NCI-H2107 (cell line): Measurements from ENCODE around the gene RHOBTB3.
"Not testable (repeated sequence)": the region's sequence is repeated elsewhere in the genome, so short reads cannot be mapped to it uniquely, and the experiment has no call there.

ENCODE experiments used
- DNase-seq: peaks from one replicate; lab custom pipeline; 2025; lab: John Stamatoyannopoulos, UW

The RHOBTB3 gene

DNA sequence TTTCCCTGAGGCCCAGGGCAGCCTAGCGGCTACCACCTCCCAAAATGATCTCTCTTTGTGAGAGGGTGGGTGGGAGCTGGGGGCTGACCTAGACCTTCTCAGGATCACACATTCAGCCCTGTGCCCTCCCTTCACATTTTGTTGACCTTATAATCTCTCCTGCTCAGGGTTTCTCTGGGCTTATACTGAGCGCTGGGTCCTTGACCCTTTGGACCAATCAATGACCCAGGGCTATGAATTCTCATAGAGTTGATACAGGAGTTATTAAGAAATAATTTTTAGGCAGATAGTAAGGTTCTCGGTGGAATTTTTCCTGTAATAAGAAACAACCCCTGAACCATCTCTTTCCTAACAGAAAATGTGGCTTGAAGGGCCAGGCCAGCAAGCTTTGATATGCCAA lies 69.4 kb downstream of the RHOBTB3 start:
- DNase-seq: no peak

DNA sequence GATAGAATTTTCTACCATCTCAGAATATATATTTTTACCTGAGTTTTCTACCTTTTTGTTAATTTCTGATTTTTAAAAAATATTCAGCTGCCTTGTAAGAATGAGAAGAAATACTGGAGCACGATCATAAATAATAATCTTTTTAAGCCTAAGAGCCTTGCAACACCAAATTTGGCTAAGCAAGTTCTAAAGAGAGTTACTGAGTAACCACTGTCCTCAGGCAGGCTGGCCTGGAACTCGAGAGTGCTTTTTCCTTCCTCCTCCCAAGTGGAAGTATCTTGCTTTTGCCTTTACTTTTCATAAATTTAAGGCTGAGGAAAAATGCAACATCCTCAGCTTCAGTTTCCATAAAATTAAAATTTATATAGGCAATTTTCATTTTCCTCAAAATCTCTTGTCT lies 70.4 kb downstream of the RHOBTB3 start:
- no peak for DNase-seq

DNA sequence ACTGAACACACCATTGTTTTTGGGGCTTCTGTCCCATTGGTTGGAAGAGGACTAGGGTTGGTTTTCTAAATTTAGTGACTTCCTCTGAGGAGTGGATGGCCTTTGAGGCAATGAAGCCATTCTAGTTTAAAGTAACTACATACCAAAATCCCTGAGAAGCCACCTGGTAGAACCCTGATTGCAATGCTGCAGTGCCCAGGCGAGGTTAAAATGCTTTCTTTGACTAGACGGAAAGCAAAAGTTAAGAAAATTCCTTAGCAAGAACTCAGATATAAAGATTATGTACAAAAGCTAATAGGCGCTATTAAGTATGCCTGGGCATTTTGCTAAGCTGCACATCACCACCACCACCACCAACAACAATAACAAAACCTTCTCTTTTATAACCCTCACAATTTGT lies 70.8 kb downstream of the RHOBTB3 start:
- DNase-seq: no peak

DNA sequence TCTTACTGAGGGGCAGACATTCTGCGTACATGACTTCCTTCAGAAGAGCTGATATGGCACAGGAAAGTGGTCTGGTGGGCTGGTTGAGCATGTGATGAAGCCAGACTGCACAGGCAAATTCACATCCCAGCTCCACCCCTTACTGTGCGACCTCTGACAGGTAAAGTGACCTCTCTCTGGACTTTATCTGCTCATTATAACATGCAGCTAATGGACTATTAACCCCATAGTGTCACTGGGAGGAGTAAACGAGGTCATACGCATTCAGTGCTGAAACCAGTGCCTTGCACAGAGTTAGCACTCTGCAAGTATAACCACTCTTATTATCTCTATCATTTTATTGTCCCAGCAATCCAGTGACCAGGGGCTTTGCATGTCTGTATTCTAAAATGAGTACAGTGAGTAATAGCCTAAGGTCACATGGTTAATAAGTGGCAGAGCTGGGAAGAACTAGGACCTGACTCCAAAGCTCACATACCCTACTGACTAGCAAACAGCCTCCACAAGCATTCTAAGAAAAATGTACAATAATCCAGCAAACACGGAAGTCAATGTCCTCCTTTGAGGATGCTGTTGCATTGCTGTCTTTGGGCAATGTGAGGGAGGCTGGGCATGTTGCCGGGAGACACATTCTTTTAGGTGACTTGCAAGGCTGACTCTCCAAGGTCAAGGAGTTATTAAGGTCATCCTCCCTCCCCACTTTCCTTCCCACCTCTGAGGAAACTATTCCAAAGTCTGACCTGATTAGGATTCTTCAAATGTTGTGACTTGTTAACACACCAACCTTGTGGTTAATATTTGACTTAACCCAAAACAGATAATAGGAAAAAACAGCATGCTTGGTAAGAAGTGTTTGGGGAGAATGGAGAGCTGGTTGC lies 72.4 kb downstream of the RHOBTB3 start:
- DNase-seq: no peak

DNA sequence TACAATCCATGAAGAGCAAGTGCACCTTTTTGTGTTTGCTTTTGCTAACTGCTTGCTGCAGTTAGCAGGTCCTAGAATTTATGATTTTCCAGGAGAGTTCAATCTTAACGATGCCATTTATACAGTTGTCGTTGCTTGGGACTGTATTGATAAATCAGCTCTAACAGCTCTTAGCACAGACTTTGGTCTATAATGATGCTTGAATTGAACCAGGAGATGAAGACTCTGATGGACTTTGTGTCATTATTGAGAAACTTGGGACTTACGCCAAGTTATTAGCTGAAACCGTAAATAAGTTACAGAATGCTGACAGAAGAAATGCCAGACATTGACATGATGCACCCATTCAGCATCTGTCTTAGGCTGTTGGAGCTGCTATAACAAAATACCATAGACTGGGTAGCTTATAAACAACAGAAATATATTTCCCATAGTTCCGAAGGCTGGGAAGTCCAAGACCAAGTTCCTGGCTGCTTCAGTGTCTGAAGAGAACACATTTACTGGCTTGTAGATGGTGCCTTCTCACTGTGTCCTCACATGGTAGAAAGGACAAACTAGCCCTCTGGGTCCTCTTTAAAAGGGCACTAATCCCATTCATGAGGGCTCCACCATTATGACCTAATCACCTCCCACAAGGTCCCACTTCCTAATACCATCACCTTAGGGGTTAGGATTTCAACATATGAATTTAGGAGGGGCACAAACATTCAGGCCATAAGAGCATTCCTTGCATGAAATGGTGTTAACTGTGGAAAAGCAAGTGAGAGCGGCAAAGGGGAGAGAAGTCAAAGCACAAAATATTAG lies 73.8 kb downstream of the RHOBTB3 start:
- no peak for DNase-seq

DNA sequence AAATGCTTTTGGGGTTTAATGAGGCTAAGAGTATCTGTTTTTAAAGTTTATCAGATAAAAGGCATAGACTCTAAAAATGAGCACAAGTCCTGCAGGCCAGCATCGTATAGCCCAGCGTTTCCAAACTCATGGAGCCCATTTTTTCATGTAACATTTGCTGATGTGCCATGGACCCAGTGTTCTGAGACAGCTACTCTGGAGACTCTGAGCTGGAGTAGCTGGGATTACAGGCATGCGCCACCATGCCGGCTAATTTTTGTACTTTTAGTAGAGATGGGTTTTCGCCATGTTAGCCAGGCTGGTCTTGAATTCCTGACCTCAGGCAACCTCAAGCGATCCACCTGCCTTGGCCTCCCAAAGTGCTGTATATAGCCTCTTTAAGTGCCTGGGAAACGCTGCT lies 75.6 kb downstream of the RHOBTB3 start:
- DNase-seq: no peak

DNA sequence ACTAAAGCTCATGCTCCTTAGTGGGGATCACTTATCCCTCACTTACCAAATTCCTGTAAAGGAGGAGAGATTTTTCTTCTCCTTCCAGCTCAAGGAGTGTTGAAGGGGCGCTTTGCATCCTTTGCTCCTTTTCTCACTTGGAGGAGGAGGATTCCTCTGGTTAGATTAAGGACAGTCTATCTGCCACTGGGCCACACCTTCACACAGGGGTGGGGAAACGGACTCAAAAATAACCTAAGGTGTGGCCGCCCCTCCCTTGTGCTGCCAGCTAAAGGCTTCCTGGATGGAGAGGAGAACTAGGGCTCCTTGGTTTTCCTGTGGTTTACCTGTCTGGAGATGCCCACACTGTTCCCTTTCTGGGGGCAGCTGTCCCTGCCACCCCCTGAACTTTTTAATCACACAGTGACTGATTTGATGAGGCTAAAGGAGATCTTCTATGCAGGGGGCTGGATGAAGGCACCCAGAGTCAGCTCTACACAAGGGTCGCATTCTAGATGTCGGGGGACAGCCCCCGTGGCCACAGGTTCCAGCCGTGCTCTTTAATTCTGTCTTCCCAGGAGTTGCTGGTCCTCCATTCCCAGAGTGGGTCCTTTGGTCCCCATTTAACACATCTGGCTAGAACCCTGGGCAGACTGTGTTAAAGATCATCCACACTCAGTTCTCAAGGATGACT lies 77.0 kb downstream of the RHOBTB3 start:
- no peak for DNase-seq

DNA sequence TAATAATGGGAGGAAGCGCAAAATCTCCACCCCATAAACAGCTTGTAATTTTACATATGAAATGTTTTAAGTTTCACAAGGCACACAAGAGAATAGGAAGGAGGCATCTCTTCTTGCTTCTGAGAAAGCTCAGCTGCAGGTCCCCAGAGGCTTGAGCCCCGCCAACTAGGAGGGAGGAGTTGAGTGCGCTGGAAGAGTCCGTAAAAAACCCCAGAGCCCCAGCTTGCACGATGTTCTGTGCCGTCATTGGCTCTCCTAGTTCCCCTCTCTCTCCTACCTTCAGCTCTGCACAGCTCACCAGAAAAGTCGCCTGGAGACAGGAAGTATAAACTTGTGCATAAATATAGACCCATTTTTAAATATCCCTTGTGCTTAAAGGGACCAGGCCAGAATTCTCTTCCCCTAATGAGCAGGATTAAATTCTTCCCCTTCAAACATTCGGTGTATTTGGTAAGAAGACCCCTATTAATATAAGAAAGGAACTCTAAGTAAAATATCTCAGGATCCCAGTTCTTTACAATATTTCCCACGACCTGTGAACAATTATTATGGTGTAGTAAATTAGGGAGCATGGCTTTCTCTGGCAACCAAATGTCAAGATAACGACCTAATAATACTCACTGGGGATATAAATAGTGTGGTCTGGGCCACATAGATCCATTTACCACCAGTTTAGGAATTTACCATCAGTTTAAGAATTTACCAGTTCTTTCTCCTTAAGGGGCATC lies 77.7 kb downstream of the RHOBTB3 start:
- no peak for DNase-seq

DNA sequence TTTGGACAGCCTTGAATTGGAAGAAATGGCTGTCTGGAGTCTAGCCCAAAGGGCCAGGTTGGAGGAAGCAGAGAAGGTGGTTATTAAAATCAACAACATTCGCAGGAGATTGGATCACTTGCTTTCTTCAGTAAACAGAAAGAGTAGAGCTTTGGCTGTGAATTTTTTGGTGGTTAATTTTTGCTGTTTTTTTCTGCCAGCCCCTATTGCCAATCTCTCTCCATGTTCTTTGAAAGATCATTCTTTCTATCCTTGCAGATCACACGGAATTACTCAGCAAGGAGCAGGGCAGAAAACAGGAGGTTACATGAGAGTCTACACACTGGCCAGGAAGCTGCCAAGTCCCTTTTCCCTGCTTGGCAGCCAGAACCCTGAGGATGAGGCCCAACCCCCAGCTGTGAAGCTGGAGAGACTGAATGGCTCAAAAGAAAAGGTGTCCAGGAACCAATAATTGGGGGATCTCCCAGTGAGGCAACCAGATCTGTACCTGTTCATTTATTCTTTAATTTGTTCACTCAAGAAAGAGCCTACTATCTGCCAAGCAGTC lies 78.4 kb downstream of the RHOBTB3 start:
- no peak for DNase-seq

DNA sequence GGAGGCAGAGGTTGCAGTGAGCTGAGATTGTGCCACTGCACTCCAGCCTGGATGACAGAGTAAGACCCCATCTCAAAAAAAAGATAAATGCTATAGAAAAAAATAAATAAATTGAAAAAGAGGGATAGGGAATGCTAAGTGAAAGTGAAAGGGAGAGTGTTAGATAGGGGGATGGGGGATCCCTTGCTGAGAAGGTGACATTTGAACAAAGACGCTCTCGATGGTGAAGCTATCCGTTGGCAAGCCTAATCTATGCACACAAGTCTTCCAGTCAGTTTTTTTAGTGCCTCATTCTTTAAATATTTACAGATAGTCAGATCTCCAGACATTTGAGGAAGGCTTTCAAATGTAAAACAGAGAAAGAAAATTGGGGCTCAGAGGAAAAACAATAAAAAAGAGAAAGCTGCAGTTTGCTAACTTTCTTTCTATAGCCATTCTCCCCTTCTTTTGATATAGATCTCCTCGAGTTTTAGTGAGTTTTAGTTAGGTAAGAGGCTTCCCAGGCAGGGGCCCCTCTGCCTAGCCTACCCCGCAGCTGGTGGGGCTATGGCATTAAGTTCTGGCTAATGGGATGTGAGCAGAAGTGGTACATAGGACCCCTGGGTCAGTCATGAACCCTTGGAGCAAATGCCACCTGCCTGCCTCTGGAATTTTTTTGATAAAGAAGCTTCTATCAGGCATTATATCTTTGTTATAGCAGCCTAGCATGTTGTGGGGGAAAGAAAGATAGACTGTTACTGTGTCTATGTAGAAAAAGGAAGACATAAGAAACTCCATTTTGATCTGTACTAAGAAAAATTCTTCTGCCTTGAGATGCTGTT lies 79.4 kb downstream of the RHOBTB3 start:
- no peak for DNase-seq

DNA sequence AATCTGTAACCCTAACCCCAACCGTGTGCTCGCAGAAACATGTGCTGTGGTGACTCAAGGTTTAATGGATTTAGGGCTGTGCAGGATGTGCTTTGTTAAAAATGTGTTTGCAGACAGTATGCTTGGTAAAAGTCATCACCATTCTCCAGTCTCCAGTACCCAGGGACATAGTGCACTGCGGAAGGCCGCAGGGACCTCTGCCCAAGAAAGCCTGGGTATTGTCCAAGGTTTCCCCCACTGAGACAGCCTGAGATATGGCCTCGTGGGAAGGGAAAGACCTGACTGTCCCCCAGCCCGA lies 79.9 kb downstream of the RHOBTB3 start:
- not testable (repeated sequence) for DNase-seq

DNA sequence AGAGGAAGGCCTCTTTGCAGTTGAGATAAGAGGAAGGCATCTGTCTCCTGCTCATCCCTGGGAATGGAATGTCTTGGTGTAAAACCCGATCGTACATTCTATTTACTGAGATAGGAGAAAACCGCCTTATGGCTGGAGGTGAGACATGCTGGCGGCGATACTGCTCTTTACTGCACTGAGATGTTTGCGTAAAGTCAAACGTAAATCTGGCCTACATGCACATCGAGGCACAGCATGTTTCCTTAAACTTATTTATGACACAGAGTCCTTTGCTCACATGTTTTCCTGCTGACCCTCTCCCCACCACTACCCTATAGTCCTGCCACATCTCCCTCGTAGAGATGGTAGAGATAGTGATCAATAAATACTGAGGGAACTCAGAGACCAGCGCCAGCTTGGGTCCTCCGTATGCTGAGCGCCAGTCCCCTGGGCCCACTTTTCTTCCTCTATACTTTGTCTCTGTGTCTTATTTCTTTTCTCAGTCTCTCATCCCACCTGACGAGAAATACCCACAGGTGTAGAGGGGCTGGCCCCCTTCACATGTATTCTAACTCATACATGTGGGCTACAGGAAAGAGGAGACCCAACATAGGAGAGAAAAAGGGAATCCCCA lies 80.4 kb downstream of the RHOBTB3 start:
- DNase-seq: not testable (repeated sequence)

DNA sequence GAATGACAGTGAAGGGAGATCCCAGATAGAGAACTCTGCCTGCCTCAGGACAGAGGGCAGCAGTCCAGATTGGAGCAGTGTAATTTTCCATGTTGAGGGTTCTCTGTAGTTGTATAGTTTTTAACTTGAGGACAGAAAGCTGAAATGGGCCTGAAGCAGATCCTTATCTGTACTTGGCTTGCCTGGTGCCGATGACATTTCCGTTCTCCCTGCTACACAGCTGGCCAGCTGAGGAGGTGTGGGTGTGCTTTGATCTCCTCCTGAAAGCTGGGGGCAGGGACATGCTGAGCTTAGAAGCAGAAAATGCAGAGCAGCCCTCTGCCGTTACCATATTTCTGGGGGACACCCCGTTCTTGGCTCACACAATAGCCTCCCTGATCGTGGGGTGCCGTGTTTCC lies 80.9 kb downstream of the RHOBTB3 start:
- no peak for DNase-seq

DNA sequence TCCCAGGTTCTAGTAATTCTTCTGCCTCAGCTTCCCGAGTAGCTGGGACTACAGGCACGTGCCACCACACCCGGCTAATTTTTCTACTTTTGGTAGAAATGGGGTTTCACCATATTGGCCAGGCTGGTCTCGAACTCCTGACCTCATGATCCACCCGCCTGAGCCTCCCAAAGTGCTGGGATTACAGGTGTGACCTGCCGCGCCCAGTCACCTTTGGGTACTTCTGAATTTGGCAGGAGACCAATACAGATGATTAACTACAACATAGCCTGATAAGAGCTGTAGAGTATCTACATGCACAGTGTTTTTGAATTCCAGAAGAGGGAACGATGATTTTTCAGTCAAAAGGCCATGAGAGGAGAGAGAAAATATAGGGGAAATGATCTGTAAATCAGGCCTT lies 81.9 kb downstream of the RHOBTB3 start:
- not testable (repeated sequence) for DNase-seq

DNA sequence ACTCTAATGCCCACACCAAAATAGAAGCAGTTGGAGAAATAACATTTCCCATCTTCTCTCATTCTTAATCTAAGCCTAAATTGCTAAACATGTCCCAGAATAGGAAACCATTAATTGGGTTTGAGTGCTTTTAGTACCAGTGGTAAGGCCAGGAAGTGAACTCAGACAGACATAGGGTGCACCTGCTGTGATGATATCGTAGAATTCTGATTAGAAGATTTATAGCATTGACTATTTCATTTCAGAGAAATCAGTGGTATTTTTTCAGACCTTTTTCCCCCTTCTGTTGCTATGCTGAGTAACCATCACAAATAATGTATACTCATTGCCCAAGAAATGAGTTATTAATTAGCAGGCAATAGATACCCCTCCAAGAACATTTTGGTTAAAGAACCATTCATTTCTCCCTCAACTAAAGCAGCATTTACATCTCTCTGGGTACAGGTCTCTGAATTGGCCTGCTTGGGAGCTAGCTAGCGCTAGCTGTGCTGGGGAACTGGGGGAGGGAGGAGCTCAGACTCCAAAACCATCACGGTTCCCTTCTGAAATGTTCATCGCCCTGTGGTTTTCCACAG lies 84.1 kb downstream of the RHOBTB3 start:
- no peak for DNase-seq

DNA sequence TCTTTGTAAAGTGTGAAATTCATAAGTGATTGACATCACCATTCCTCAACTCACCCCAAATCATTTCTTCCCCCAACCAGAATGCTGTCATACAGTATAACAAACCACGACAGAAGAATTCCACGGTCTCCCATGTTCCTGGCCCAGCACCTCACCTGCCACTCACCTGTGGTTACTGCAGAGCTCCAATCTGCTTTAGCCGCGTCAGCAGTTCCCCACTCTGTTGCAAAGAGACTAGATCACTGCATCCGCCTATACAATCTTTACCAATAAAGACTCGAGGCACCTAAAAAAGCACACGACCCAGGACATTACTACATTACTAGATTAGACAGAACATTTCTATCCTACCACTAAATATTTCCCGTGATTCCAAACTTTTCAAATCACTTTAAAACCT lies 85.2 kb downstream of the RHOBTB3 start:
- no peak for DNase-seq

DNA sequence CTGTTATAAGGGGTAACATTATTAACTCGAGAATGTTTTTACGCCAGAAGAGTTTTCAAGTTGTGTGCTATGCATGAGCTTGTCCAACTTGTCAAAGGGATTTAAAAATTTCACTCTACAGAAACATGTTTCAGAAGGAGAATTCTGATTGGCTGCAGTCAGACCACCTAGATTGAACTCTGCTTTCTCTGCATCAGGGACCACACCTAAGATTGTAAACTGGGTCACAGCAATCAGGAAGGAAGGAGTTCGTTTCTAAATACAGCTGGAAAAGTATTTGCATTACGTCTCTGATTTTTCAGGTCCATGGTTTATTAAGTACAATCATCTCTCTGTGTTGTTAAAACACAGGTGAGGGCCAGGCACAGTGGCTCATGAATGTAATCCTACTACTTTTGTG lies 85.6 kb downstream of the RHOBTB3 start:
- DNase-seq: no peak

DNA sequence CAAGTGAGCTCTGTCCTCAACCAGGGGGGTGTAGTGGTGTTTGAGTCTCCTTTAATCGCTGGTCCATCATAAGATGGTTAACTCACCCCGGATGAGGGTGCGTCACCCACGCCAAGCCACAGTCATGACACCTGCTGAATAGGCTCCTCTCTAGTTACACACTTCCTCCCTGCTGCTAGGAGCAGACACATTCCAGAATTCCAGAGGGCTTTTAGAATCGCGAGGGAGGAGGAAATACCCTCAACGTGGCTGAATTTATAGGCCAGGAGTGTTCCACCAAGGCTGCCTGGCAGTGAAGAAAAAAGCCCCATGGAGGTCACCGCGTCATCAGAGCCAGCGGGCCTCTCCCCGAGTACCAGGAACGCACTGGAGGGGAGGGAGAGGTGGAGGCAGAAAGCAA lies 86.3 kb downstream of the RHOBTB3 start:
- DNase-seq: peak; percentile 5

DNA sequence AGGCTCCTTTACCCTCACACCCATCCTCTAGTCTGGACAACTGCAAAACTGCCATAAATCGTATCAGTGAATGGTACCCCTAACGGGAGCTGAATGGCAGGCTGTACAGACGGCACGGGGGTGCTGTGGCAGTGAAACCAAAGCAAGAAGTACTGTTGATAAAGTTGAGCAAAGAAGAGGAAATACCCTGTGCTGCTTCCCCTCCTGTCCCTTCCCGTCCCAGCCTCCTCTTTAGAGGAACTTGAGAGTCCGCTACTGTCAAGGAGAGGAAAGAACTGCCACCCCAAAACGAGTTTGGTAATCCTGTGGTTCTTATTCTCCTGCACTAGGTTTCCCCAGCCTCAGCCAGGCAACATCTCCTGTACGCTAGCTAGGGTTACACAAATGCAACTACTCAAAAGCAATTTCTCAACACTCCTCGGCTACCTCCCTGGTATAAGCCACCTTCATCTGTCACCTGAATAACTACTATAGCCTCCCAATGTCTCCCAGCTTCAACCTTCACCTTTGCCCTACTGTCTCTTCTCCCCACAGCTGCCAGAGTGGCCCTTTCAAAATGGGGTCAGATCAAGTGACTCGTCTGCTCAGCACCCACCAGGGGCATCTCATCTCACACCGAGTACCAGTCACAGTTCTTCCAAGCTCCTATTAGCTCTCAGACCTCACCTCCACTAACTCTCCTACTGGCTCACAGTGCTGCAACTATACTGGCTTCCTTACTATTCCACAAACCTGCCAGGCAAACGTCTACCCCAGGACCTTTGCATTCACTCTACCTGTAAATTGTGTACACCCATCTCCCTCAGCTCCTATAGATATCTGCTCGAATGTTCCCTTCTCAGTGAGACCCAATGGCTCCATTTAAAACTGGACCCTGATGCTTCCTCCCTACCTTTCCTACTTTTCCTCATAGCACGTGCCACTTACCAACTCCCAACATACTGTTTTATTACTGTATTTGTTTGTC lies 87.3 kb downstream of the RHOBTB3 start:
- DNase-seq: no peak
